Measurements from ENCODE around the gene KRTAP10-3.
"Not testable (repeated sequence)": the region's sequence is repeated elsewhere in the genome, so short reads cannot be mapped to it uniquely, and the experiment has no call there.

The KRTAP10-3 gene

GRCh38 chr21:44590311-44590721 is 31.7 kb upstream of the KRTAP10-3 start:
- no peak for DNase-seq (ENCODE audit: low read depth)

- no peak for DNase-seq (ENCODE audit: low read depth)
Observed at GRCh38 chr21:44589586-44590305, 31.2 kb upstream of the KRTAP10-3 start.

GRCh38 chr21:44589094-44589493 is 30.5 kb upstream of the KRTAP10-3 start:
- DNase-seq (ENCODE audit: low read depth) = no peak

GRCh38 chr21:44585892-44586291 is 27.3 kb upstream of the KRTAP10-3 start:
- DNase-seq (ENCODE audit: low read depth) = no peak

- no peak for DNase-seq (ENCODE audit: low read depth)
Observed at GRCh38 chr21:44583800-44584147, 25.2 kb upstream of the KRTAP10-3 start.

- no peak for DNase-seq (ENCODE audit: low read depth)
Observed at GRCh38 chr21:44583089-44583799, 24.6 kb upstream of the KRTAP10-3 start.

- DNase-seq (ENCODE audit: low read depth) = no peak
Observed at GRCh38 chr21:44582055-44582454, 23.5 kb upstream of the KRTAP10-3 start.

- no peak for DNase-seq (ENCODE audit: low read depth)
Observed at GRCh38 chr21:44581158-44581557, 22.6 kb upstream of the KRTAP10-3 start.

GRCh38 chr21:44580231-44580821 is 21.7 kb upstream of the KRTAP10-3 start, which contains the start of gene KRTAP10-5:
TSS of gene KRTAP10-5 (minus strand) at chr21:44580604. CDS start at chr21:44580578, 26 bp downstream.
- not testable (repeated sequence) for DNase-seq (ENCODE audit: low read depth)

GRCh38 chr21:44579833-44580144 is 21.2 kb upstream of the KRTAP10-3 start:
- DNase-seq (ENCODE audit: low read depth) = no peak

- DNase-seq (ENCODE audit: low read depth) = no peak
Observed at GRCh38 chr21:44579056-44579832, 20.6 kb upstream of the KRTAP10-3 start.

GRCh38 chr21:44578371-44579055 is 19.9 kb upstream of the KRTAP10-3 start:
- no peak for DNase-seq (ENCODE audit: low read depth)

GRCh38 chr21:44576025-44576420 is 17.4 kb upstream of the KRTAP10-3 start:
- DNase-seq (ENCODE audit: low read depth) = no peak

GRCh38 chr21:44575307-44576024 is 16.9 kb upstream of the KRTAP10-3 start:
- DNase-seq (ENCODE audit: low read depth) = no peak

GRCh38 chr21:44574457-44575306 is 16.1 kb upstream of the KRTAP10-3 start:
- no peak for DNase-seq (ENCODE audit: low read depth)

- DNase-seq (ENCODE audit: low read depth) = not testable (repeated sequence)
Observed at GRCh38 chr21:44573630-44574456, 15.2 kb upstream of the KRTAP10-3 start, which contains the start of gene KRTAP10-4. TSS of gene KRTAP10-4 (plus strand) at chr21:44573729. CDS start at chr21:44573759, 30 bp downstream.

- DNase-seq (ENCODE audit: low read depth) = no peak
Observed at GRCh38 chr21:44572959-44573583, 14.5 kb upstream of the KRTAP10-3 start.

- no peak for DNase-seq (ENCODE audit: low read depth)
Observed at GRCh38 chr21:44571844-44572782, 13.5 kb upstream of the KRTAP10-3 start.
